Spleen (tissue), 7 donors: ENCODE measurements around the gene GAPVD1.

Experiments used
- CTCF ChIP-seq, 11 experiments: fragments of 200-600 bp in 7 of 11; fragments of 450-650 bp in 4 of 11; sonication (generic) in 4 of 11; IDR thresholded peaks in 8 of 11; conservative IDR thresholded peaks in 3 of 11; 1 replicate in 7 of 11; 2 replicates in 4 of 11; pipeline versions ENCODE4 v1.4.0 to v1.8.0; 2016 to 2021; ENCODE audit warnings: antibody characterized with exemption in 11 of 11, inconsistent platforms in 4 of 11, mild to moderate bottlenecking in 1 of 11
- POLR2A ChIP-seq, 3 donors: fragments of 450-650 bp; IDR thresholded peaks; one replicate each; pipeline ENCODE4 v1.5.1; 2017; ENCODE audit warnings: antibody characterized with exemption in 3 of 3, mild to moderate bottlenecking in 1 of 3
- POLR2AphosphoS5 ChIP-seq, 3 donors: sonication (generic); formaldehyde crosslinking; IDR thresholded peaks; one replicate each; pipeline ENCODE4 v1.5.1; 2017; ENCODE audit warnings: antibody characterized with exemption in 3 of 3
- donor health status: DM: no; HTN: no; CAD: no; lungs with moderate emphysema.
- donor health status: DM: no; HTN: no; CAD: no.
- donor health status: DM: no; HTN: no; CAD: no.

- TF ChIP-seq POLR2A (IDR thresholded peaks at IDR 0.05) = no peak
- no peak for TF ChIP-seq CTCF (IDR thresholded peaks at IDR 0.05 in 8 of 11, conservative IDR thresholded peaks at IDR 0.05 in 3 of 11)
- TF ChIP-seq POLR2AphosphoS5 (IDR thresholded peaks at IDR 0.05) = no peak
These were observed 152.0 kb downstream of the GAPVD1 start for GRCh38 chr9:125413579-125413978.
